ENCODE measurements around the gene MOXD1.

DNA sequence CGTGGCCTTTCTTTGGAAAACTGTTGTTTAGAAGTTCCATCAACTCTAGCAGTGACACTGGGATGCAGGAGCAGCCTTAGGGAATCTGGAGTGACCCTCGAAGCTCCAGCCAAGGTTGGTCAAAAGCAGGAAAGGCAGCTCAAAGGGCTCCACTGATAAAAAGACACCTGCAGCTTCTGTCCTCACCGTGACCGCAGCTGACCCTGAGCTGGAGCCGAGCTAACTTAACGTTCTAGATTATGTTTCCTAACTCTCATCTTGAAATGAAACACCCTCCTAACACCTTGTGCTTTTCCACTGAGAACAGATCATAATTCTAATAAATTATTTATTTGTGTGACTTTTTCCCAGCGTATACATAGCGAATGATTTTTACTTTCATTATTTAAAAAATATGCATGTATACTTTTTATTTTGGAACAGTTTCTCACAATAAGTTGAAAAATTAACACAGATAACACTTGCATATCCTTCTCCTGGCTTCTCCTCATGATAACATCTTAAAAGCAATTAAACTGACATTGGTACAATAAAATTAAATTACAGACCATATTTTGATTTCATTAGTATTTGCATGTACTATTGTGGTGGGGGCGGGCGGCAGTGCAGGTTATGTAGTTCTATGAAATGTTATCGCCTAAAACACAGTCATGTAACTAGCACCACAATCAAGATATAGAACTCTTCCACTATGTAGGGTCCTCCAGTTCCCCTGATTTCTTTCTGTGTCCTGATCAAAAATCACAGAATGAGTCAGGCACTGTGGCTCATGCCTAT is 116.1 kb downstream of the MOXD1 start:
- TF ChIP-seq, protein P1, sequence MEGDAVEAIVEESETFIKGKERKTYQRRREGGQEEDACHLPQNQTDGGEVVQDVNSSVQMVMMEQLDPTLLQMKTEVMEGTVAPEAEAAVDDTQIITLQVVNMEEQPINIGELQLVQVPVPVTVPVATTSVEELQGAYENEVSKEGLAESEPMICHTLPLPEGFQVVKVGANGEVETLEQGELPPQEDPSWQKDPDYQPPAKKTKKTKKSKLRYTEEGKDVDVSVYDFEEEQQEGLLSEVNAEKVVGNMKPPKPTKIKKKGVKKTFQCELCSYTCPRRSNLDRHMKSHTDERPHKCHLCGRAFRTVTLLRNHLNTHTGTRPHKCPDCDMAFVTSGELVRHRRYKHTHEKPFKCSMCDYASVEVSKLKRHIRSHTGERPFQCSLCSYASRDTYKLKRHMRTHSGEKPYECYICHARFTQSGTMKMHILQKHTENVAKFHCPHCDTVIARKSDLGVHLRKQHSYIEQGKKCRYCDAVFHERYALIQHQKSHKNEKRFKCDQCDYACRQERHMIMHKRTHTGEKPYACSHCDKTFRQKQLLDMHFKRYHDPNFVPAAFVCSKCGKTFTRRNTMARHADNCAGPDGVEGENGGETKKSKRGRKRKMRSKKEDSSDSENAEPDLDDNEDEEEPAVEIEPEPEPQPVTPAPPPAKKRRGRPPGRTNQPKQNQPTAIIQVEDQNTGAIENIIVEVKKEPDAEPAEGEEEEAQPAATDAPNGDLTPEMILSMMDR (conservative IDR thresholded peaks at IDR 0.05; ENCODE audit: low read depth, low read length): no peak
- no peak for TF ChIP-seq EZH2phosphoT487 (IDR thresholded peaks at IDR 0.05; ENCODE audit: borderline replicate concordance, low read length)

All from PC-3 (cell line).